ENCODE results near the gene TSSK2.
A peak's percentile ranks its signal among the peaks of the same experiment; 100 is the strongest.

The TSSK2 gene

DNA sequence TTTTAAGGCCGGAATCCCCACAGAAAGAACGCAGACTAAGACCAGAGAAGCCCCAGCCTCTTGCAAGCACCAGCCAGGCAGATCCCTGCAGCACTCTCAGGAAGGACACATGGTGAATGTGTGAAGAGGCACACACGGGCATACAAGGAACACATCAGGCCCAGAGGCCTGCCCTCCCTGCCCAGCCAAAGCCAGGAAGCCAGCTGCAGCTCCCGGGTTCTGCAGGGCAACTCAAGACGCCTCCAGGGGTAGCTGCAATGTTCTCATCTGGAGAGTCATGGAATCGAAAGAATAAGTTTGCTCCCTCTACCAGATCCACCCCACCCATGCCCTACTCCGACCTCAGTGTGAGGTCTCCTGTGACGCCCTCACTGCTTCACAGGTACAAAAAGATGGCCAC is 11.2 kb upstream of the TSSK2 start:
- WGBS (ENCODE audit: insufficient coverage), result 79% methylated on average over 7 of the region's 8 CpGs
- no peak overlapping the region for H3K27ac ChIP-seq (ENCODE audit: insufficient read depth in 1 of 2, low read depth in 1 of 2, low read length in 2 of 2, poor library complexity in 1 of 2, severe bottlenecking in 2 of 2)
- peaks cover 1 to 27% (median 7%) of the 10 kb centered on the region in 4 experiments for H3K36me3 ChIP-seq (ENCODE audit: control insufficient read depth in 4 of 4, insufficient read depth in 4 of 4, low read length in 3 of 4)
- H3K4me3 ChIP-seq (ENCODE audit: control insufficient read depth in 1 of 7, extremely low read depth in 1 of 7, insufficient read depth in 4 of 7, low read depth in 2 of 7, low read length in 6 of 7), result no peak overlapping the region
- no peaks in the 10 kb centered on the region for H3K9me3 ChIP-seq (ENCODE audit: control extremely low read depth in 1 of 5, control insufficient read depth in 4 of 5, insufficient read depth in 2 of 5, low read depth in 1 of 5, low read length in 4 of 5)
- ChIA-PET CTCF (interaction anchor here (2.3 to 4.7 kb wide), 2 partner anchors 9 to 12 kb away, joined by 13 to 15 read pairs; no protein-coding TSS in a partner anchor), POLR2A (no interaction called here)
- H3K4me1 ChIP-seq (ENCODE audit: control extremely low read depth in 1 of 4, control insufficient read depth in 4 of 4, insufficient read depth in 4 of 4, low read length in 3 of 4), result peaks cover 4 to 52% (median 31%) of the 10 kb centered on the region in 4 experiments
- no peaks in the 10 kb centered on the region for H3K27me3 ChIP-seq (replicated peaks in 2 of 5; ENCODE audit: control insufficient read depth in 4 of 5, insufficient read depth in 5 of 5, low read length in 4 of 5)
- no peak for DNase-seq

DNA sequence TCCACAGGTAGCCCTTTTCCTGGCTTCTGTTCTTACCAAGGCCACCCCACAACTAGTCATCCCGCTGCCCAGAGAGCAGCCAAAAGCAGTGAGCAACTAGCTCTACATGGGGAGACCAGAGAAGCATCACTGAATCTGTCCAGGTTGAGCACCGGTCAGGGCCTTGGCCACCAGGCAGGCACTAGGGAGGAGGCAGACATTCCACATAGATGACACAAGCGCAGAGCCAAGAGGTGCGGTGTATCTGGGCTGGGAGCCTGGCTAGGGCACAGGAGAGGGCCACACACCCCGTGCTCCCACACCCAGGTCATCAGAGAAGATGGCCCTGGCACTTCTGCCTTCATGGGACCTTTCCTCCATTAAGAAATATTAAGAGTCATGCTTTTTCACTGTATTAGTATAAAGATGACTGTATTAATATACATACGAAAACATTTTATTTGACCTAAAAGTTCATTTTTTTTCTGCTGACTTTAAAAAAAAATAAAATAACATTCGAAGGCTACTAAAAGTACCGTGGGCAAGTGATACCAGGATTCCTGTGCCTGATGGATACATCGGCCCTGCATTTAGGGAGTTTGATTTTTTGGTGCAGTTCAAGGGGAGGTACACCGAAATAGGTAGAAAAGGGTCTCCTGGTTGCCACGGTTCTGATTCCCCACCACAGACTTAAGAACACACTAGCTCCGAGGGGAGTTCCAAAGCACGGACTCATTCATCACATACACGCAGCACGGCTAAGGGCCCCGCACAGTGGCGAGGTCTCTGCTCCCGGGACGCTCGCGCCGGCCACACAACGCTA is 10.1 kb upstream of the TSSK2 start:
- peak overlapping the region; percentile 25 to 83 for H3K27ac ChIP-seq (ENCODE audit: insufficient read depth in 1 of 2, low read depth in 1 of 2, low read length in 2 of 2, poor library complexity in 1 of 2, severe bottlenecking in 2 of 2)
- peak in 1 of 3 donors; percentile 50 for DNase-seq
- WGBS (ENCODE audit: insufficient coverage), result 32% methylated on average over 20 of the region's 23 CpGs
- peaks cover 0 to 2% (median 0%) of the 10 kb centered on the region in 5 experiments for H3K27me3 ChIP-seq (replicated peaks in 2 of 5; ENCODE audit: control insufficient read depth in 4 of 5, insufficient read depth in 5 of 5, low read length in 4 of 5)
- POLR2A ChIA-PET, result interaction anchor here (1.4 kb wide), 2 partner anchors 8 to 10 kb away, joined by 4 to 5 read pairs; no protein-coding TSS in a partner anchor
- CTCF ChIA-PET, result interaction anchor here (1.5 to 2.3 kb wide), 3 partner anchors 10 to 14 kb away, joined by 3 to 13 read pairs (median 9); no protein-coding TSS in a partner anchor
- H3K36me3 ChIP-seq (ENCODE audit: control insufficient read depth in 4 of 4, insufficient read depth in 4 of 4, low read length in 3 of 4), result peaks cover 0 to 20% (median 7%) of the 10 kb centered on the region in 4 experiments
- peaks cover 4 to 52% (median 31%) of the 10 kb centered on the region in 4 experiments for H3K4me1 ChIP-seq (ENCODE audit: control extremely low read depth in 1 of 4, control insufficient read depth in 4 of 4, insufficient read depth in 4 of 4, low read length in 3 of 4)
- no peaks in the 10 kb centered on the region for H3K9me3 ChIP-seq (ENCODE audit: control extremely low read depth in 1 of 5, control insufficient read depth in 4 of 5, insufficient read depth in 2 of 5, low read depth in 1 of 5, low read length in 4 of 5)
- H3K4me3 ChIP-seq (ENCODE audit: control insufficient read depth in 1 of 7, extremely low read depth in 1 of 7, insufficient read depth in 4 of 7, low read depth in 2 of 7, low read length in 6 of 7), result peak overlapping the region; percentile 60 to 98 (median 85)

DNA sequence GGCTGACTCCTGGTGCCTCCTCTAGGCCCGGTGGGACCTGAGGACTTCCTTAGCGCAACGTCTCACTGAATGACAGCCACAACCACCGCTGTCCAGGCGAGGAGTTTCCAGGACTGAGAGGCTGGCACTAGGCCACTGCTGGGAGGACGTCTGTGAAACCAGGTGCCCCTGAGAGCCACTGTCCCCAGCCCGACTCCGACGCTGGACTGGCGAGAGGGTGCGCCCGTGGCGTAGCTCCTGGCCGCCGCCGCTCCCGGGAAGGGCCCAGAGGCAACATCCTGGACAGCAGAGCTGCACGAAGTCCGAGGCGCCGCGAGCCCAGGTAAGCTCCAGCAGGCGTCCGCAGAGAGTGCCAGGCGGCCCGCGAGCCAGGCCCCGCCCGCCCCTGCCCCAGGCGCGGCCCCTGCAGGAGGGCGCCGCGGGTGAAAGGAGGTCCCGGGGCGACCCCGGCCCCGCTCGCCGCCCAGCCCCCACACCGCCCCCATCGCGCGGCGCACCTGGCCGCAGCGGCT is 9.4 kb upstream of the TSSK2 start:
- Histone ChIP-seq H3K4me3 (ENCODE audit: control insufficient read depth in 1 of 7, extremely low read depth in 1 of 7, insufficient read depth in 4 of 7, low read depth in 2 of 7, low read length in 6 of 7) (peak overlapping the region; percentile 60 to 98 (median 85)), H3K36me3 (ENCODE audit: control insufficient read depth in 4 of 4, insufficient read depth in 4 of 4, low read length in 3 of 4) (peaks cover 0 to 18% (median 6%) of the 10 kb centered on the region in 4 experiments), H3K4me1 (ENCODE audit: control extremely low read depth in 1 of 4, control insufficient read depth in 4 of 4, insufficient read depth in 4 of 4, low read length in 3 of 4) (peaks cover 4 to 52% (median 31%) of the 10 kb centered on the region in 4 experiments), H3K9me3 (ENCODE audit: control extremely low read depth in 1 of 5, control insufficient read depth in 4 of 5, insufficient read depth in 2 of 5, low read depth in 1 of 5, low read length in 4 of 5) (no peaks in the 10 kb centered on the region), H3K27ac (ENCODE audit: insufficient read depth in 1 of 2, low read depth in 1 of 2, low read length in 2 of 2, poor library complexity in 1 of 2, severe bottlenecking in 2 of 2) (peak overlapping the region; percentile 25 to 83), H3K27me3 (replicated peaks in 2 of 5; ENCODE audit: control insufficient read depth in 4 of 5, insufficient read depth in 5 of 5, low read length in 4 of 5) (peaks cover 0 to 2% (median 0%) of the 10 kb centered on the region in 5 experiments)
- DNase-seq, result peak in 1 of 3 donors; percentile 56
- POLR2A ChIA-PET, result interaction anchor here (1.0 to 1.4 kb wide), 3 partner anchors 9 to 22 kb away, joined by 3 to 5 read pairs (median 4); no protein-coding TSS in a partner anchor
- WGBS (ENCODE audit: insufficient coverage), result 0% methylated on average over 39 of the region's 47 CpGs
- CTCF ChIA-PET, result interaction anchor here (1.5 to 2.3 kb wide), 3 partner anchors 11 to 15 kb away, joined by 3 to 13 read pairs (median 9); no protein-coding TSS in a partner anchor

DNA sequence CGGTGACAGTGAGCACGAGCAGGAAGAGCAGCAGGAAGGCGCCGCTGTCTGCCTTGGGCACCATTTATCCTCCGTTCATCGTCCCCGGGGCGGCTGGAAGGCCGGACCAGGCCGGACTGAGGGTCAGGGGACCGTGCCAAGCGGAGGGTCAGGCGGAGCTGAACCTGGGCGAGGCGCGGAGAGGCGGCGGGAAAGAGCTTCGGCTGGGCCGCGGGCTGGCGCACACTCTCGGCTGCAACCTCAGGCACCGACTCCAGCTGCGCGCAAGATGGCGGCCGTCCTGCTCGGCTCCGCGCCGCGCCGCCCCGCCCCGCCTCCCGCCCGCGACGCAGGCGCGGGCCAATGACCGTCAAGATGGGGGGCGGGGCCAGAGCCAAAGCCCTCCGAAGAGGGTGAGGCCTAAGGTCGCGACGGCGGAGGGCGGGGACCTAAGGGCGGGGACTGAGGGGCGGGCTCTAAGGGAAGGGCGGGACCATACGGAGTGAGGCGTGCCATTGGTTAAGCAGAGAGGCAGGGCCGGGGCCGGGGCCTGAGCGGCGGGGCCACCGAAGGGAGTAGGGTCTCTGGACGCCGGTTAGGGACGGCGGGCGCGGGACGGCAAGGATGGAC is 8.9 kb upstream of the TSSK2 start, which contains the start of gene DGCR2:
Gene DGCR2 (minus strand): TSS at position 270 of the 609 bp plus-strand sequence. CDS start 206 bp downstream, at position 64.
- WGBS (ENCODE audit: insufficient coverage), result 0% methylated on average over 58 of the region's 67 CpGs
- Histone ChIP-seq H3K27me3 (replicated peaks in 2 of 5; ENCODE audit: control insufficient read depth in 4 of 5, insufficient read depth in 5 of 5, low read length in 4 of 5) (peaks cover 0 to 2% (median 0%) of the 10 kb centered on the region in 5 experiments), H3K27ac (ENCODE audit: insufficient read depth in 1 of 2, low read depth in 1 of 2, low read length in 2 of 2, poor library complexity in 1 of 2, severe bottlenecking in 2 of 2) (peak within 1 kb of the TSS; percentile 25 to 83), H3K4me1 (ENCODE audit: control extremely low read depth in 1 of 4, control insufficient read depth in 4 of 4, insufficient read depth in 4 of 4, low read length in 3 of 4) (peaks cover 4 to 47% (median 28%) of the 10 kb centered on the region in 4 experiments), H3K9me3 (ENCODE audit: control extremely low read depth in 1 of 5, control insufficient read depth in 4 of 5, insufficient read depth in 2 of 5, low read depth in 1 of 5, low read length in 4 of 5) (no peaks in the 10 kb centered on the region), H3K36me3 (ENCODE audit: control insufficient read depth in 4 of 4, insufficient read depth in 4 of 4, low read length in 3 of 4) (peaks cover 0 to 16% (median 2%) of the 10 kb centered on the region in 4 experiments), H3K4me3 (ENCODE audit: control insufficient read depth in 1 of 7, extremely low read depth in 1 of 7, insufficient read depth in 4 of 7, low read depth in 2 of 7, low read length in 6 of 7) (peak within 1 kb of the TSS; percentile 60 to 98 (median 85))
- DNase-seq, result peak; percentile 94 to 97 (median 97)
- POLR2A ChIA-PET, result interaction anchor here (1.0 to 1.4 kb wide), 3 partner anchors 10 to 22 kb away, joined by 3 to 5 read pairs (median 4); no protein-coding TSS in a partner anchor
- CTCF ChIA-PET, result interaction anchor here (1.5 to 2.0 kb wide), 2 partner anchors 12 to 15 kb away, joined by 3 to 9 read pairs; no protein-coding TSS in a partner anchor

DNA sequence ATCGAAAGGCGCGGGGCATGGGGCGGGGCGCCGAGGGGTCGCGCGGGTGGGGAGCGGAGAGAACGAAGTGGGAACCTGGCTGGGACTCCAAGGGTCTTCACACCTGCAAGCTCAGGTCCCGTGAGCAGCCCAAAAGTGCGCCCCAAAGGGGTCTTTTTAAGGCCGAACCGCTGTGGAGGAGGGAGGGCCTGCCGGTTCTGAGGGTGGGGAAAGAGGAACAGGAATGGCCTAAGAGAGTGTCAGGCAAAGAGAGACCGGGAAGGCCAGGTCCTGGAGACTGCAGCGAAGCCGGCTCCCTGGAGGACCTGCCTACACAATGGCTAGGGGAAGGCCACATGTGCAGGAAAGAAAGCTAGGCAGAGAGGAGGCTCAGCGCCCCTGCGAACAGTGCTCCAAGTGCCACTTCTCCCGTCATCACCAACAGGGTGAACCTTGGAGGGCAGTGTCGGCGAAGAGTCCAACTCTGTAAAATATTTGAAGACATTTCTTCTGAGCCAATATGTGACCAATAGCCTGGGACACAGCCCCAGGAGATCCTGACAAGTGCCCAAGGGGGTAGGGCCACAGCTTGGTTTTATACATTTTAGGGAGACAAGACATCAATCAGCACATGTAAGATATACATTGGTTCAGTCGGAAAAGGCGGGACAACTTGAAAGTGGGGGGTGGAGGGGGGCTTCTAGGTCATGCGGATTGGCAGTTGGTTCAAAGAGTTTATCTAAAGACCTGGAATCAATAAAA is 8.2 kb upstream of the TSSK2 start:
- H3K27ac ChIP-seq (ENCODE audit: insufficient read depth in 1 of 2, low read depth in 1 of 2, low read length in 2 of 2, poor library complexity in 1 of 2, severe bottlenecking in 2 of 2), result peak overlapping the region in 1 of 2 experiments; percentile 54
- DNase-seq, result no peak
- CTCF ChIA-PET, result interaction anchor here (1.5 to 2.0 kb wide), 2 partner anchors 11 to 16 kb away, joined by 3 to 9 read pairs; no protein-coding TSS in a partner anchor

DNA sequence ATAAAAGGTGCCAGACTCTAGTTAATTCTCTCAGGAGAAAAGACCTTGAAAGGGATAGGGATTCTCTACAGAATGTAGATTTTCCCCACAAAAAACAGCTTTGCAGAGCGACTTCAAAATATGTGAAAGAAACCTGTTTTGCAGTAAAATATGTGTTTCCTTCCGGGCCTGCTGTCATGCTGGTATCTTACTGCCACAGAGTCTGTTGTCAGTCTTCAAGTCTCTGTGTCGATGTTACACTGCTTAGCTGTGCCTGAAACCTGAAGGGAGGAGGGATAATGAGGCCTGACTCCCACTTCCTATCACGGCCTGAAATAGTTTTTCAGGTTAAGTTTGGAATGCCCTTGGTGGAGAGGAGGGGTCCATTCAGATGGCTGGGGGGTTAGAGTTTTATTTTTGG is 7.2 kb upstream of the TSSK2 start:
- H3K27ac ChIP-seq (ENCODE audit: insufficient read depth in 1 of 2, low read depth in 1 of 2, low read length in 2 of 2, poor library complexity in 1 of 2, severe bottlenecking in 2 of 2), result no peak overlapping the region
- H3K4me1 ChIP-seq (ENCODE audit: control extremely low read depth in 1 of 4, control insufficient read depth in 4 of 4, insufficient read depth in 4 of 4, low read length in 3 of 4), result peaks cover 4 to 34% (median 28%) of the 10 kb centered on the region in 4 experiments
- ChIA-PET POLR2A (no interaction called here), CTCF (no interaction called here)
- 84% methylated on average over 4 of the region's 4 CpGs for WGBS (ENCODE audit: insufficient coverage)
- peaks cover 0 to 9% (median 2%) of the 10 kb centered on the region in 4 experiments for H3K36me3 ChIP-seq (ENCODE audit: control insufficient read depth in 4 of 4, insufficient read depth in 4 of 4, low read length in 3 of 4)
- peaks cover 0 to 2% (median 0%) of the 10 kb centered on the region in 5 experiments for H3K27me3 ChIP-seq (replicated peaks in 2 of 5; ENCODE audit: control insufficient read depth in 4 of 5, insufficient read depth in 5 of 5, low read length in 4 of 5)
- no peaks in the 10 kb centered on the region for H3K9me3 ChIP-seq (ENCODE audit: control extremely low read depth in 1 of 5, control insufficient read depth in 4 of 5, insufficient read depth in 2 of 5, low read depth in 1 of 5, low read length in 4 of 5)
- no peak overlapping the region for H3K4me3 ChIP-seq (ENCODE audit: control insufficient read depth in 1 of 7, extremely low read depth in 1 of 7, insufficient read depth in 4 of 7, low read depth in 2 of 7, low read length in 6 of 7)
- DNase-seq, result no peak

More for the DNA sequence above, 8.2 kb upstream of the TSSK2 start:
- Histone ChIP-seq H3K9me3 (ENCODE audit: control extremely low read depth in 1 of 5, control insufficient read depth in 4 of 5, insufficient read depth in 2 of 5, low read depth in 1 of 5, low read length in 4 of 5) (no peaks in the 10 kb centered on the region), H3K4me3 (ENCODE audit: control insufficient read depth in 1 of 7, extremely low read depth in 1 of 7, insufficient read depth in 4 of 7, low read depth in 2 of 7, low read length in 6 of 7) (peak overlapping the region; percentile 18 to 88 (median 61)), H3K4me1 (ENCODE audit: control extremely low read depth in 1 of 4, control insufficient read depth in 4 of 4, insufficient read depth in 4 of 4, low read length in 3 of 4) (peaks cover 4 to 42% (median 28%) of the 10 kb centered on the region in 4 experiments), H3K36me3 (ENCODE audit: control insufficient read depth in 4 of 4, insufficient read depth in 4 of 4, low read length in 3 of 4) (peaks cover 0 to 16% (median 2%) of the 10 kb centered on the region in 4 experiments), H3K27me3 (replicated peaks in 2 of 5; ENCODE audit: control insufficient read depth in 4 of 5, insufficient read depth in 5 of 5, low read length in 4 of 5) (peaks cover 0 to 2% (median 0%) of the 10 kb centered on the region in 5 experiments)
- POLR2A ChIA-PET, result interaction anchor here (1.0 to 1.4 kb wide), 2 partner anchors 12 to 21 kb away, joined by 3 to 5 read pairs; no protein-coding TSS in a partner anchor
- WGBS (ENCODE audit: insufficient coverage), result 24% methylated on average over 25 of the region's 27 CpGs
